MV-4-11 (cell line): ENCODE results near the gene CES4A.

Source experiments
- DNase-seq: peaks from one replicate; lab custom pipeline; 2025; lab: John Stamatoyannopoulos, UW

Gene CES4A

GRCh38 chr16:67053767-67054334 is 65.5 kb downstream of the CES4A start:
- DNase-seq, result no peak

- DNase-seq, result no peak
Observed at GRCh38 chr16:67054901-67055300, 66.5 kb downstream of the CES4A start.

GRCh38 chr16:67055712-67056487 is 67.5 kb downstream of the CES4A start:
- peak; percentile 77 for DNase-seq
